Measurements from ENCODE around the gene TGM1.
"Not testable (repeated sequence)": the region's sequence is repeated elsewhere in the genome, so short reads cannot be mapped to it uniquely, and the experiment has no call there.

The TGM1 gene

GRCh38 chr14:24204163-24205146 is 58.5 kb downstream of the TGM1 start:
- H3K4me3 ChIP-seq (ENCODE audit: control insufficient read depth, low read depth, low read length): no peak overlapping the region
- DNase-seq (ENCODE audit: low read depth): no peak
- TF ChIP-seq CTCF (conservative IDR thresholded peaks at IDR 0.05; ENCODE audit: control insufficient read depth, insufficient read depth, low read depth, low read length): no peak

GRCh38 chr14:24203249-24203886 is 59.6 kb downstream of the TGM1 start:
- H3K4me3 ChIP-seq (ENCODE audit: control insufficient read depth, low read depth, low read length); DNase-seq (ENCODE audit: low read depth): not testable (repeated sequence)

GRCh38 chr14:24202538-24202937 is 60.4 kb downstream of the TGM1 start:
- not testable (repeated sequence) for DNase-seq (ENCODE audit: low read depth); H3K4me3 ChIP-seq (ENCODE audit: control insufficient read depth, low read depth, low read length)

All from fibroblast of mammary gland (primary cell).